ENCODE results near the gene ANKRD6.

- TF ChIP-seq CTCF (IDR thresholded peaks at IDR 0.05; ENCODE audit: poor library complexity) (no peak), EZH2phosphoT487 (IDR thresholded peaks at IDR 0.05; ENCODE audit: low read depth, severe bottlenecking, unreplicated experiment) (no peak), EZH2 (IDR thresholded peaks at IDR 0.05; ENCODE audit: borderline replicate concordance) (no peak)
Measured at GRCh38 chr6:89564752-89565427, 131.9 kb downstream of the ANKRD6 start.
